ENCODE data around the gene KRTAP10-12. TPM values are rescaled to one million over a fixed set of nuclear protein-coding genes. Genes with fewer than 3 reads are reported as not detected.

KRTAP10-12 gene
- total and polyA plus RNA-seq, 7 experiments from 2014 or later, result not detected

- H3K27me3 Mint-ChIP-seq, result no peaks in the 10 kb centered on the region
- H3K27ac ChIP-seq (ENCODE audit: low read depth, low read length), result no peak overlapping the region
- ATAC-seq, result no peak
- H3K9me3 Mint-ChIP-seq, result peaks cover 0 to 33% (median 11%) of the 10 kb centered on the region in 11 donors
- H3K27me3 ChIP-seq (ENCODE audit: control insufficient read depth in 2 of 2, insufficient read depth in 2 of 2, low read length in 2 of 2), result no peaks in the 10 kb centered on the region
- H3K4me3 Mint-ChIP-seq, result no peak overlapping the region
- DNase-seq, result no peak
- H3K36me3 ChIP-seq (ENCODE audit: control insufficient read depth in 2 of 3, insufficient read depth in 3 of 3, low read length in 3 of 3), result no peaks in the 10 kb centered on the region
- ChIA-PET CTCF (interaction anchor here (0.7 kb wide), 1 partner anchor 124 kb away, joined by 3 read pairs; no protein-coding TSS in a partner anchor), POLR2A (interaction anchor here (0.6 kb wide), 1 partner anchor 49 kb away, joined by 3 read pairs; no protein-coding TSS in a partner anchor)
- peaks cover 0 to 8% (median 3%) of the 10 kb centered on the region in 3 experiments for H3K9me3 ChIP-seq (ENCODE audit: control insufficient read depth in 2 of 3, low read length in 3 of 3)
- H3K4me3 ChIP-seq (ENCODE audit: low read length), result no peak overlapping the region
- peaks cover 1 to 28% (median 2%) of the 10 kb centered on the region in 5 donors for H3K36me3 Mint-ChIP-seq
- peaks cover 18 to 39% (median 31%) of the 10 kb centered on the region in 7 donors for H3K4me1 Mint-ChIP-seq
- H3K27ac Mint-ChIP-seq, result peak overlapping the region in 2 of 9 donors; percentile 4 to 26
- H3K4me1 ChIP-seq (ENCODE audit: control insufficient read depth in 2 of 2, insufficient read depth in 2 of 2, low read length in 2 of 2), result peaks cover 21 to 27% of the 10 kb centered on the region in 2 donors
- intact Hi-C loops (cut with micrococcal nuclease), result loop anchor here in 1 of 2 donors (10.0 kb wide), 1 partner anchor 66 kb away; the partner anchor contains the start of gene KRTAP10-5
Observed at GRCh38 chr21:44650973-44651675, 45.8 kb upstream of the KRTAP10-12 start.

- peaks cover 7 to 49% (median 30%) of the 10 kb centered on the region in 11 donors for H3K9me3 Mint-ChIP-seq
- intact Hi-C loops (cut with micrococcal nuclease), result loop anchor here in 1 of 2 donors (10.0 kb wide), 1 partner anchor 68 kb away; the partner anchor contains the start of gene KRTAP10-5
- no peak overlapping the region for H3K27ac ChIP-seq (ENCODE audit: low read depth, low read length)
- H3K4me3 Mint-ChIP-seq, result peak overlapping the region in 3 of 10 donors; percentile 34 to 73 (median 72)
- H3K36me3 ChIP-seq (ENCODE audit: control insufficient read depth in 2 of 3, insufficient read depth in 3 of 3, low read length in 3 of 3), result no peaks in the 10 kb centered on the region
- peaks cover 37 to 46% of the 10 kb centered on the region in 2 donors for H3K4me1 ChIP-seq (ENCODE audit: control insufficient read depth in 2 of 2, insufficient read depth in 2 of 2, low read length in 2 of 2)
- no peak for ATAC-seq
- POLR2A ChIA-PET, result interaction anchor here (1.0 to 1.2 kb wide), 2 partner anchors 8 to 35 kb away, joined by 3 to 6 read pairs; no protein-coding TSS in a partner anchor
- CTCF ChIA-PET, result no interaction called here
- no peaks in the 10 kb centered on the region for H3K27me3 ChIP-seq (ENCODE audit: control insufficient read depth in 2 of 2, insufficient read depth in 2 of 2, low read length in 2 of 2)
- H3K27ac Mint-ChIP-seq, result peak overlapping the region in 7 of 9 donors; percentile 20 to 95 (median 94)
- H3K4me1 Mint-ChIP-seq, result peaks cover 28 to 52% (median 47%) of the 10 kb centered on the region in 7 donors
- no peak for DNase-seq
- no peaks in the 10 kb centered on the region for H3K27me3 Mint-ChIP-seq
- H3K4me3 ChIP-seq (ENCODE audit: low read length), result no peak overlapping the region
- peaks cover 0 to 22% (median 7%) of the 10 kb centered on the region in 3 experiments for H3K9me3 ChIP-seq (ENCODE audit: control insufficient read depth in 2 of 3, low read length in 3 of 3)
- H3K36me3 Mint-ChIP-seq, result peaks cover 11 to 46% (median 16%) of the 10 kb centered on the region in 5 donors
Observed at GRCh38 chr21:44653123-44653522, 43.8 kb upstream of the KRTAP10-12 start.

DNA sequence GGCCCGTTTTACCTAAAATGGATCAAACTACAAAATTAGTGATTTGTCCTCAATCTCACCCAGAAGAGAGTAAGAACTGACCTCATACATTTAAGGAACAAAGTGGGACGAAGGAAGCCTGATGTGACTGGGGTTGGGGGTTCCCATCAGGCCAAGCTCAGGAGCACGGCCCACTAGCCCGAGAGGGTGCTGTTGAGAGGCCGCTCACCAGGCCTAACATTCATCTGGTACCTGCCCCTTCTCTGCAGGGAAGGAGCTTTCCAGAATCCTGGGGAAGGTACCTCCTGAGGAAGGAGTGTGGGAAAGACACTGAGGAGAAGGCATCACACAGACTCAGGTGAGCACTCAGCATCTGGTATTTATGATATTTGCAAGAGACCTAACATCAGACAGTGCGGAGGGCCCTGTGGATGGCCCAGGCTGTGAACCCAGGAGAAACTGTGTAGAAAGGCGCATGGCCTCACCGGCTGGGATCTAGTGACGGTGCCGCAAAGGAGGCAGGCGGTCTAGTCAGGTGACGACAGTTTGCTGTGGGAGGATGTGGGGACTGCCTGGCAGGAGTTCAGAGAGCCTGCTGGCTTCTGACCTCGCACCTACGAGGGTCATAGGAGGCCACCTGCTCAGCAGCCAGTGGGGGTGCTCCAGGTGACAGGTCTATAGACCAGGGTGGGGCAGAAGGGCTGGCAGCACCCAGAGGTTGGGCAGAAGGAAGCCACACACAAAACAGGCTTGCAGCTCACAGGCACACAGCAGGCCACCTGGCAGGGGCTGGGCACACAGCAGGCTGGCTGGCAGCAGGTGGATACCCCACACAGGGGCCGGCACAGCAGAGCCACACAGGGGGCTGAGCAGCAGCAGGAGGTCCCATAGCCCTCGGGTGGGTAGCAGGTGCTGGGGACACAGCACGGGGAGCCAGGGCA is 43.1 kb upstream of the KRTAP10-12 start:
- Mint-ChIP-seq H3K4me3 (peak overlapping the region in 9 of 10 donors; percentile 28 to 77 (median 72)), H3K27ac (peak overlapping the region; percentile 73 to 95 (median 90)), H3K4me1 (peaks cover 36 to 59% (median 55%) of the 10 kb centered on the region in 7 donors), H3K36me3 (peaks cover 11 to 54% (median 16%) of the 10 kb centered on the region in 5 donors), H3K9me3 (peaks cover 7 to 57% (median 37%) of the 10 kb centered on the region in 11 donors), H3K27me3 (no peaks in the 10 kb centered on the region)
- DNase-seq, result peak in 8 of 9 donors; percentile 37 to 84 (median 76)
- peaks cover 0 to 22% (median 7%) of the 10 kb centered on the region in 3 experiments for H3K9me3 ChIP-seq (ENCODE audit: control insufficient read depth in 2 of 3, low read length in 3 of 3)
- H3K36me3 ChIP-seq (ENCODE audit: control insufficient read depth in 2 of 3, insufficient read depth in 3 of 3, low read length in 3 of 3), result no peaks in the 10 kb centered on the region
- CTCF ChIA-PET, result no interaction called here
- intact Hi-C loops (cut with micrococcal nuclease), result loop anchor here in 1 of 2 donors (10.0 kb wide), 1 partner anchor 69 kb away; the partner anchor contains the start of gene KRTAP10-5
- H3K4me1 ChIP-seq (ENCODE audit: control insufficient read depth in 2 of 2, insufficient read depth in 2 of 2, low read length in 2 of 2), result peaks cover 45 to 54% of the 10 kb centered on the region in 2 donors
- peak; percentile 70 for ATAC-seq
- POLR2A ChIA-PET, result interaction anchor here (0.9 to 1.8 kb wide), 6 partner anchors 9 to 106 kb away, joined by 3 to 6 read pairs (median 4); partner anchors contain the start of gene KRTAP12-2
- H3K27ac ChIP-seq (ENCODE audit: low read depth, low read length), result peak overlapping the region; percentile 47
- H3K4me3 ChIP-seq (ENCODE audit: low read length), result no peak overlapping the region
- no peaks in the 10 kb centered on the region for H3K27me3 ChIP-seq (ENCODE audit: control insufficient read depth in 2 of 2, insufficient read depth in 2 of 2, low read length in 2 of 2)

- Histone ChIP-seq H3K4me1 (ENCODE audit: control insufficient read depth in 2 of 2, insufficient read depth in 2 of 2, low read length in 2 of 2) (peaks cover 53 to 61% of the 10 kb centered on the region in 2 donors), H3K9me3 (ENCODE audit: control insufficient read depth in 2 of 3, low read length in 3 of 3) (peaks cover 0 to 22% (median 7%) of the 10 kb centered on the region in 3 experiments), H3K36me3 (ENCODE audit: control insufficient read depth in 2 of 3, insufficient read depth in 3 of 3, low read length in 3 of 3) (no peaks in the 10 kb centered on the region), H3K27me3 (ENCODE audit: control insufficient read depth in 2 of 2, insufficient read depth in 2 of 2, low read length in 2 of 2) (no peaks in the 10 kb centered on the region), H3K4me3 (ENCODE audit: low read length) (no peak within 1 kb of the TSS), H3K27ac (ENCODE audit: low read depth, low read length) (peak within 1 kb of the TSS; percentile 47)
- Mint-ChIP-seq H3K27me3 (no peaks in the 10 kb centered on the region), H3K4me3 (peak within 1 kb of the TSS in 9 of 10 donors; percentile 38 to 77 (median 72)), H3K9me3 (peaks cover 7 to 58% (median 39%) of the 10 kb centered on the region in 11 donors), H3K4me1 (peaks cover 43 to 66% (median 62%) of the 10 kb centered on the region in 7 donors), H3K36me3 (peaks cover 11 to 59% (median 17%) of the 10 kb centered on the region in 5 donors), H3K27ac (peak within 1 kb of the TSS; percentile 73 to 95 (median 90))
- ATAC-seq (no peak), DNase-seq (peak in 5 of 9 donors; percentile 18 to 48 (median 38))
- CTCF ChIA-PET, result interaction anchor here (0.6 to 1.3 kb wide), 2 partner anchors 12 to 44 kb away, joined by 3 to 4 read pairs; partner anchors contain the start of gene KRTAP12-2
- POLR2A ChIA-PET, result interaction anchor here (0.9 to 1.8 kb wide), 4 partner anchors 12 to 107 kb away, joined by 3 to 6 read pairs (median 4); partner anchors contain the start of gene KRTAP12-2
- intact Hi-C loops (cut with micrococcal nuclease), result loop anchor here in 1 of 2 donors (5.0 to 10.0 kb wide), 3 partner anchors 38 to 273 kb away; partner anchors contain the start of gene KRTAP10-5
Observed at GRCh38 chr21:44654576-44655175, 42.3 kb upstream of the KRTAP10-12 start, which contains the start of gene KRTAP12-4. KRTAP12-4 (minus strand) TSS chr21:44654659; CDS start chr21:44654614, 45 bp downstream.

- ChIA-PET POLR2A (interaction anchor here (1.0 to 1.6 kb wide), 5 partner anchors 32 to 116 kb away, joined by 3 to 5 read pairs (median 3); partner anchors contain the start of gene KRTAP10-6), CTCF (interaction anchor here (1.2 to 1.9 kb wide), 2 partner anchors 39 to 136 kb away, joined by 4 to 9 read pairs; no protein-coding TSS in a partner anchor)
- Histone ChIP-seq H3K4me3 (ENCODE audit: low read length) (peak overlapping the region; percentile 40), H3K27me3 (ENCODE audit: control insufficient read depth in 2 of 2, insufficient read depth in 2 of 2, low read length in 2 of 2) (no peaks in the 10 kb centered on the region), H3K9me3 (ENCODE audit: control insufficient read depth in 2 of 3, low read length in 3 of 3) (peaks cover 0 to 22% (median 7%) of the 10 kb centered on the region in 3 experiments), H3K36me3 (ENCODE audit: control insufficient read depth in 2 of 3, insufficient read depth in 3 of 3, low read length in 3 of 3) (no peaks in the 10 kb centered on the region), H3K4me1 (ENCODE audit: control insufficient read depth in 2 of 2, insufficient read depth in 2 of 2, low read length in 2 of 2) (peaks cover 55 to 64% of the 10 kb centered on the region in 2 donors), H3K27ac (ENCODE audit: low read depth, low read length) (peak overlapping the region; percentile 63)
- DNase-seq, result no peak
- Mint-ChIP-seq H3K36me3 (peaks cover 11 to 71% (median 20%) of the 10 kb centered on the region in 5 donors), H3K4me3 (peak overlapping the region; percentile 16 to 87 (median 76)), H3K27me3 (peaks cover 0 to 4% (median 0%) of the 10 kb centered on the region in 5 donors), H3K4me1 (peaks cover 47 to 73% (median 69%) of the 10 kb centered on the region in 7 donors), H3K27ac (peak overlapping the region; percentile 87 to 98 (median 98)), H3K9me3 (peaks cover 7 to 75% (median 45%) of the 10 kb centered on the region in 11 donors)
- no peak for ATAC-seq
- intact Hi-C loops (cut with micrococcal nuclease), result loop anchor here (1.0 to 10.0 kb wide), 7 partner anchors 35 to 270 kb away; partner anchors contain the start of gene KRTAP10-5 (in 1 of the 2)
Observed at GRCh38 chr21:44656868-44657267, 40.1 kb upstream of the KRTAP10-12 start.
